GM18873 (cell line): Measurements from ENCODE around the gene EMILIN1.
"Not testable (repeated sequence)": the region's sequence is repeated elsewhere in the genome, so short reads cannot be mapped to it uniquely, and the experiment has no call there.

Experiments
- ATAC-seq: cut with Tn5 transposase; IDR thresholded peaks from one replicate; pipeline ENCODE4 v1.9.1; 2021; ENCODE audit warnings: mild to moderate bottlenecking, moderate library complexity, moderate number of reproducible peaks; ENCODE audit not compliant: unreplicated experiment, low FRiP score

EMILIN1 gene

DNA sequence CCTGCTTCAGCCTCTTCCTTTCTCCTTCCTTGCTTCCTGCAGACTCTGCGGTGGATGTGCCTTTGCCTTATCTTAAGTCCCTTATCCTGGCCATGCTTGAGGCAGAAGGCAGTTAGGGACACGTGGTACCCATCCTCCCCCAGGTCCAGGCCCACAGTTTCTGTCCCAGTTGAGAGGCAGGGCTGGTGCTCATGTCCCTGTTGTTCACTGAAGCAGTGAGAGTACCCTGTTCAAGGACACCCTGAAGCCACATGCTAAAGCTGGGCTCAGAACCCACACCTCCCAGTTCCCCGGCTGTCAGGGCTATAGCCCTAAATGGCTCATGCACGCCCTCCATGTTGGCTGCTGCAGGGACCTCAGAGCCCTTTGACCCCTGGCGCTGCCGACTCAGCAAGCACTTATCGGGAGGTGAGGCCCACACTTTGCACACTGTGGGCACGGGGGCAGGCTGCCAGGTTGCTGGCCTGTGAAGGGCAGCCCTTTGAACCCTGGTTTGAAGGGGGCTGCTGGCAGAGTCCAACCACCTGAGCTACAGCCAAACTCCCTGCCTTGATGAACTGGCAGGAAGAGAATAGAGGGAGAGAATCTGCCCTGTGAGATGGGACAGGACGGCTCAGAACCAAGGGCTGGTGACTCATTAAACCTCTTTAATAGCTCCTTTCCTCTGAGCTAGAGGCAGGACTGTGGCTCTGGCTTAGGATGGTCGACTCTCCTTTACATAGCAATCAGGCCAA lies 14.4 kb downstream of the EMILIN1 start:
- ATAC-seq = no peak

DNA sequence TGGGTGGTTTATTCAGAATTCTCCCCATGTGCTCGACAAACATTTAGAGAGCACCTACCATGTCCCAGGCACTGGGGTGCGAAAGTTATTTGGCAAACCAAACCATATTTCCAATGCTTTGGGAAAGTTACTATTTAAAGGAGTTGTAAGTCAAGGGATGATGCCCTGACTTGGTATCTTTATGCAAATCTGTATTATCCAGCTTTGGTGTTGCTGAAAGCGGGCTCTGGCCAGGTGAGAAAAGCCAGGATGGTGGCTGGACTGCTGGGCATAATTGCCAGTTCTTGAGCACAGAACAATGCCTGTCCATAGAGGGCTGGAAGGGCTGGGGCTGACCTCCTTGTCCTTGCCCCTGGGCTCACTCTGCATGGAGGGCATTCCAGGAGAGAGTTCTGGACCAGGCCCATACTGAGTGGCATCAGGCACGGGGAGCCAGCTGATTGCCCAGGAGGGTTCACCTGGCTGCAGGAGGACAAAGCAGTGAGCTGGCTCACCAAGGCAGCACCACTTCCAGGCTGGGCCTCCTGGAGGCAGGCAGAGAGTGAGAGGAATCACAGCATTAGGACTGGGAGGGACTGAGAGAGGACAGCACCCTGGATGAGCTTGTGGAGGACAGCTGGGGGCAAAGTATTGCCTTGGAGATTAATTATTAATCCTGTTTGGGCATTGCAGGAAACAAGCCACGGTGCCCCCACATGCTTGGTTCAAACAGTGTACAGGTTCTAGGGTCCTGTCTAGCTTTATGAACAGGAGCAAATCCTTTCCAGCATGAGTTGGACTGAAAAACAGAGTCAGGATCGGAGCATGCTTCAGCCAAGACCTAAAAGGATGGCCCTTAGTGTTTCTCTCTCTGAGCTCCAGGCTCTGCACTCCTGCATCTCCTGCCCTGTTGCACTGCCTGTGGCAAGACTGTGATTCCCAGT lies 15.3 kb downstream of the EMILIN1 start:
- ATAC-seq = no peak

DNA sequence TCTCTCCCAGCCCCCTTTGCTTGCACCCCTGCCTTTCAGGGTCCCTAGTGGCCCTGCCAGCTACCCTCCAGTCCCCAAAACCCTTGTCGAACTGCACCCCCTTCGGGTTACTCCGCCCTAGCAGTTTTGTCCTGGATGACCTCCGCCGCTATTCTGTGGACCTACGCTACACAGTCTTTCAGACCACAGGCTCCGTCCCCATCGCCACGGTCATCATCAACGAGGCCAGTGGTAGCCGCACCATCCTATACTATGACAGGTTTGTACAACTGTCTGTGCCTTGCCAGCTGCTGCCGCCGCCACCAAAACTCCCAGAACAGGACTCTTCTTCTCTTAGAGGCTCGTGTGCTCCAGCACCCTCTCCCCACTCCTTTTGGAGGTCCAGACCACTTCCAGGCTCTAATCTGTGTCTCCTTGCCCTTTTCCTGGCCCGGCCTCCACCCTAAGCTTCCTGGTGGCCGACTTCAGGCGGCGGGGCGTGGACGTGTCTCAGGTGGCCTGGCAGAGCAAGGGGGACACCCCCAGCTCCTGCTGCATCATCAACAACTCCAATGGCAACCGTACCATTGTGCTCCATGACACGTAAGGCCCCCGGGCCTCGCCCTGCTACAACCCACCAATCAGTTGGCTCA lies 16.1 kb downstream of the EMILIN1 start:
- no peak for ATAC-seq

DNA sequence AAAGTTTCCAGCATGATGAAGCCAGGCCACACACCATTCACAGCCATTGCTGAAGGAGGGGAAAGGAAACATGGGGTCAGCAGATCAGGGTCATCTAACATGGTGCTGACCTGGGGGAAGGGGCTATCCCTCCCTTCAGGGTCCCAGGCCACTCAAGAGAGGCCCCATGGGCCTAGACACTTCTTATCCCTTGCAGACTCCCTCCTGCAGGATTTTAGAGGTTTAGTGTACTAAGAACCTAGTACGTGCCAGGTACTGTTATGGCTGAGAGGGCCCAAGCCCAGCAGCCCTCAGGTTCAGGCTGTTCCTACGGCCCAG lies 17.0 kb downstream of the EMILIN1 start:
- no peak for ATAC-seq

DNA sequence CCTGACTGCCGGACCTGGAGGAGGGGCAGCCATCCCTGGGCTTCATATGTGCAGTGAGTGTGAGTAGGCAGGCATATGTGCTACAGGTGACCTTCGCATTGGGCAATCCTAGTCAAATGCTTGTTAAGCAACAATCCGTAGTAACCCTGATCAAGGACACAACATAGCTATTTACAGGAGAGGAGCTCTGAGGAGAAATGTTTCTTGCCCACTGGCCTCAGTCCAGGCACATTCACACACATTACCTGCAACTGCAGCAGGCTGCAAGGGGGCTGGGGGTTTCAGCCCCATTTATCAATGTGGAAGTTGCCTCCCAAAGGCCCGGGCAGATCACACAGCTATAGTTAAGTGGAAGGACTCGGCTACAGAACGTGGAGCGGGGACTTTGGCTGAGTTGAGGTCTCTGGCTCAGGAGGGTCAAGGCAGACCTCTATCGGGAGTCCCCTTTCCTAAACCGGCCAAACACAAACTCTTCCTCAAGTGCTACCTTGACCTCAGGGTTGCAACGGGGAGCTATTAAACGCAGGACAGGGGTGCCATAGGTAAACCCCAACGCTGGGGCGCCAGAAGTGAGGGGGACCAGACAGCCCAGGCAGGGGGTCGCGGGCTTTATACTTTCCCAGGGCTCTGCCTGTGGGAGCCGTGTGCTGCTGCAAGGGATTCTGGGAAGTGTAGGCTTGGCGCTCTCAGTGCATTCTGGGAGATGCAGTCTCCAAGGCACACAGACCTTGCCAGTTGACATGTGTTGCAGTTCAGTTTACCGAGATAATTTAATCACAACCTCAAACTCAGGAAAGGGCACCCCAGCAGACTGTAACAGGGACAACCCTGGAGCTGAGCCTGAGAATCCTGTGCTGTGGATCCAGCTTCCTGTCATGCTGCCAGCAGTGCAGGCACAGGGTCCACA lies 17.6 kb downstream of the EMILIN1 start:
- ATAC-seq = no peak

DNA sequence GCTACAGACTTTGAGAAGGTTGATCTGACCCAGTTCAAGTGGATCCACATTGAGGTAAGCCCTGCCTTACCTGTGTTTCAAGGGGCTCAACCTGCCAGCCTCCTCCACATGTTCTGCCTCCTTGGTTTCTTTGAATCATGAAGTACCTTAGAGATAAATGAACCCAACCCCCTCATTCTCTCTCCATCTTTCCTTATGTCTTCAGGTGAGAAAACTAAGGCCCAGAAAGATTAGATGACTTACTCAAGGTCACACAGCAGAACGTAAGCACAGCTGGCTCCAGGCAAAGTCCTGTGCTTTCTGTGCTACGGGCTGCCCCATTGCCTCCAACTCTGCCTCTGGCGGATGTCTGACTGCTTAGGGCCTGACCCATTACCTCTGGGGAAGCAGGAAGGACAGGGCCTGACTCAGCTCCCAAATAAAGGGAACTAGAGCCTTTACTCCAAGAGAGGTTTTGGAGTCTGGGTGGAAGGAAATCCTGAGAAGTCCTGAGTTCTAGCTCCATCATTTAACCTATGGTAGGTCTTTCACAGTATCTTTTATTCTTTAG lies 18.4 kb downstream of the EMILIN1 start:
- no peak for ATAC-seq

DNA sequence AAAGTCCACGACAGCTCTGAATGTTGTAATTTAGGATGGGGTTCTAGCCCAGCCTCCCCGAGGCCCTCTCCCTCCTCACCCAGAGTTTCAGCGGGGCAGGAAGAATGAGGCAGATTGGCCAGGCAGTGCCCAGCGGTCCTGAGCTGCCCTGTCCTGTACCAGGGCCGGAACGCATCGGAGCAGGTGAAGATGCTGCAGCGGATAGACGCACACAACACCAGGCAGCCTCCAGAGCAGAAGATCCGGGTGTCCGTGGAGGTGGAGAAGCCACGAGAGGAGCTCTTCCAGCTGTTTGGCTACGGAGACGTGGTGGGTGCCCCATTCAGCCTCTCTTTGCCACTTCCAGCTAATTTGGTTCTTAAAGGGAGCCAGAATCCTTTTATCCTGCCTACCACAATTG lies 18.9 kb downstream of the EMILIN1 start:
- ATAC-seq = no peak

DNA sequence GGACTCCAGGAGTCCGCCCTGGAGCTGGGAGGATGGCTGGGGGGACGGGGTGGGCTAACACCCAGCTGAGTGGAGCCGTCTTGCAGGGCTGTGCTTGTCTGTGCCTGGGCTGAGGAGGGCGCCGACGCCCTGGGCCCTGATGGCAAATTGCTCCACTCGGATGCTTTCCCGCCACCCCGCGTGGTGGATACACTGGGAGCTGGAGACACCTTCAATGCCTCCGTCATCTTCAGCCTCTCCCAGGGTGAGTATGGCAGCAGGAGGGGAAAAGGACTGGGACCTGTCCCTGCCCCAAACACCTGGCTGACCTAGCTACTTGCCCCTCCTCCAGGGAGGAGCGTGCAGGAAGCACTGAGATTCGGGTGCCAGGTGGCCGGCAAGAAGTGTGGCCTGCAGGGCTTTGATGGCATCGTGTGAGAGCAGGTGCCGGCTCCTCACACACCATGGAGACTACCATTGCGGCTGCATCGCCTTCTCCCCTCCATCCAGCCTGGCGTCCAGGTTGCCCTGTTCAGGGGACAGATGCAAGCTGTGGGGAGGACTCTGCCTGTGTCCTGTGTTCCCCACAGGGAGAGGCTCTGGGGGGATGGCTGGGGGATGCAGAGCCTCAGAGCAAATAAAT lies 21.0 kb downstream of the EMILIN1 start:
- no peak for ATAC-seq

DNA sequence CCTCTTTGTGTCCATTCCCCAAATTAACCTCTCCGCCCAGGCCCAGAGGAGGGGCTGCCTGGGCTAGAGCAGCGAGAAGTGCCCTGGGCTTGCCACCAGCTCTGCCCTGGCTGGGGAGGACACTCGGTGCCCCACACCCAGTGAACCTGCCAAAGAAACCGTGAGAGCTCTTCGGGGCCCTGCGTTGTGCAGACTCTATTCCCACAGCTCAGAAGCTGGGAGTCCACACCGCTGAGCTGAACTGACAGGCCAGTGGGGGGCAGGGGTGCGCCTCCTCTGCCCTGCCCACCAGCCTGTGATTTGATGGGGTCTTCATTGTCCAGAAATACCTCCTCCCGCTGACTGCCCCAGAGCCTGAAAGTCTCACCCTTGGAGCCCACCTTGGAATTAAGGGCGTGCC lies 21.6 kb downstream of the EMILIN1 start:
- ATAC-seq = no peak

DNA sequence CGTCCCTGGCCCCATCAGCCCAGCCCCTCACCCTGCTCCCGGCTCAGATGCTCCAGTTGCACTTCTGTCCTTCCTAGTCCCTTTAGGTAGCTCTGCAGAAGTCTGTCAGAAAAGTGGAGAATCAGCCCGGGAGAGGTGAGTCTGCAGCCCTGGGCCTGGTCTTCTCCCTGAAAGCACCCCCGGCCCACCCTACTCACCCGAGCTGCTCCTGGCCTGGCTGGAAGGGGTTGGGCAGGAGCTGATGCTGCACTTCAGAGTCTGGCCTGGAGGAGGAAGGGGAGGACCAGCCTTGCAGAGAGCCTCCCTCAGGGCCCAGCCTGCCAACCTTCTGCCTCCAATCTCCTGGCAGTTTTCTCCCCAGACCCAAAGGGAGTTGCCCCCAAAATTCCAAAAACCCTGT lies 23.9 kb downstream of the EMILIN1 start:
- no peak for ATAC-seq

DNA sequence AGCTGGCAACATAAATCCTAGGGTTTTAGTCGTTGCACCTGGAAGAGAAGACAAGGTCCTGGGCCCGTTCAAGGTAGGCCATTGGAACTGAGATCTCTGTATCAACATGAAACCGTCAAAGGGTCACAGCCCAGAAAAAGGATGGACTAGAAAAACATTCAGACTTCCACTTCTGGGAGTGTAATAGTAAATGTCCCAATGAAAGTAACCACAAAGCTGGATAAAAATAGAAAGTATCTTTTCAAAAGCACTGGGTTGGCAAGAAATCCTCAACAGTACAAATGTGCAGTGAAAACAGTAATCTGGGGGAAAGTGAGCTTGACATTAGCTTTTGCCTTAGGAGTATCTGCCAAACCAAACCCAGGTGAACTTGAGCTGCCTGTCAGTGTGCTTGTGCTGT lies 27.6 kb downstream of the EMILIN1 start:
- no peak for ATAC-seq

DNA sequence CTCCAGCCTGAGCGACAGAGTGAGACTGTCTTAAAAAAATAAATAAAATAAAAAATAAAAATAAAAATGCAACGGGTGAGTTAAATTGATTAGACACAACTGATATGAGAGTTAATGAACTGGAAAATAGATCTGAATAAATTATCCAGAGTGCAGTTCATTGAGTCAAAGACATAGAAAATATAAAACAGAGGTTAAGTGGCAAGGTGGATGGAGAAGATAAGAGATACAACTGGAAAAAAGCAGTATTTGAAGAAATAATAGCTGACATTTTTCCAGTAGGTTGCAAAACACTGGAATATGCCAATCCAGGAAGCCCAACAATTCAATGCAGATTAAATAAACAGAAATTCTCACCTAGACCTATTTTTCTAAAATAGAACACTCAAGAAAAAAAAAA lies 29.8 kb downstream of the EMILIN1 start:
- ATAC-seq = no peak

DNA sequence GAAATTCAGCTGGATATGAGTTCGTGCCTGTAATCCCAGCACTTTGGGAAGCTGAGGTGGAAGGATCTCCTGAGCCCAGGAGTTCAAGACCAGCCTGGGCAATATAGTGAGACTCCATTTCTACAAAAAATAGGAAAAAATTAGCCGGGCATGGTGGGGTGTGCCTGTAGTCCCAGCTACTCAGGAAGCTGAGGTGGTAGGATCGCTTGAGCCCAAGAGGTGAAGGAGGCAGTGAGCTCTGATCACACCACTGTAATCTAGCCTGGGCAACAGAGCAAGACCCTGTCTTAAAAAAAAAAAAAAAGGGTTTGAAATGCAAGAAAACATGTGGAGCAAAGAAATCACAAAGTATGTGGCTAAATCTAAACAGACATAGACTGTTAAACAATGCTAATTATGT lies 30.7 kb downstream of the EMILIN1 start:
- no peak for ATAC-seq

DNA sequence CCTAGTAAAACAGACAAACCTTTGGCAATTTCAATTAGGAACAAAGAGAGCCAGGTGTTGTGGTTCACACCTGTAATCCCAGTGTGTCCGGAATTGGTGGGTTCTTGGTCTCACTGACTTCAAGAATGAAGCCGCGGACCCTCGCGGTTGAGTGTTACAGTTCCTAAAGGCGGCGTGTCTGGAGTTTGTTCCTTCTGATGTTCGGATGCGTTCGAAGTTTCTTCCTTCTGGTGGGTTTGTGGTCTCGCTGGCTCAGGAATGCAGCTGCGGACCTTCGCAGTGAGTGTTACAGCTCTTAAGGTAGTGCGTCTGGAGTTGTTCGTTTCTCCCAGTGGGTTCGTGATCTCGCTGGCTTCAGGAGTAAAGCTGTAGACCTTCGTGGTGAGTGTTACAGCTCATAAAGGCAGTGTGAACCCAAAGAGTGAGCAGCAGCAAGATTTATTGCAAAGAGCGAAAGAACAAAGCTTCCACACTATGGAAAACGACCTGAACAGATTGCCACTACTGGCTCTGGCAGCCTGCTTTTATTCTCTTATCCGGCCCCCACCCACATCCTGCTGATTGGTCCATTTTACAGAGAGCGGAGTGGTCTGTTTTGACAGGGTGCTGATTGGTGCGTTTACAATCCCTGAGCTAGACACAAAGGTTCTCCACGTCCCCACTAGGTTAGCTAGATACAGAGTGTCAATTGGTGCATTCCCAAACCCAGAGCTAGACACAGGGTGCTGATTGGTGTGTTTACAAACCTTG lies 32.4 kb downstream of the EMILIN1 start:
- not testable (repeated sequence) for ATAC-seq

DNA sequence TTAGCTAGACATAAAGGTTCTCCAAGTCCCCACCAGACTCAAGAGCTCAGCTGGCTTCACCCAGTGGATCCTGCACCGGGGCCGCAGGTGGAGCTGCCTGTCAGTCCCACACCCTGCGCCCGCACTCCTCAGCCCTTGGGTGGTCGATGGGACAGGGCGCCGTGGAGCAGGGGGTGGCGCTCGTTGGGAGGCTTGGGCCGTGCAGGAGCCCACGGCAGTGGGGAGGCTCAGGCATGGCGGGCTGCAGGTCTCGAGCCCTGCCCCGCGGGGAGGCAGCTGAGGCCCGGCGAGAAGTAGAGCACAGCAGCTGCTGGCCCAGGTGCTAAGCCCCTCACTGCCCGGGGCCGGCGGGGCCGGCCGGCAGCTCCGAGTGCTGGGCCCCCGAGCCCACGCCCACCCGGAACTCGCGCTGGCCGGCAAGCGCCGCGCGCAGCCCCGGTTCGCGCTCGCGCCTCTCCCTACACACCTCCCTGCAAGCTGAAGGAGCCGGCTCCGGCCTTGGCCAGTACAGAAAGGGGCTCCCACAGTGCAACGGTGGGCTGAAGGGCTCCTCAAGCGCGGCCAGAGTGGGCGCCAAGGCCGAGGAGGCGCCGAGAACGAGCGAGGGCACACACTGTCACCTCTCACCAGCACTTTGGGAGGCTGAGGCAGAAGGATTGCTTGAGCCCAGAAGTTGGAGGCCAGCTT lies 33.1 kb downstream of the EMILIN1 start:
- not testable (repeated sequence) for ATAC-seq

DNA sequence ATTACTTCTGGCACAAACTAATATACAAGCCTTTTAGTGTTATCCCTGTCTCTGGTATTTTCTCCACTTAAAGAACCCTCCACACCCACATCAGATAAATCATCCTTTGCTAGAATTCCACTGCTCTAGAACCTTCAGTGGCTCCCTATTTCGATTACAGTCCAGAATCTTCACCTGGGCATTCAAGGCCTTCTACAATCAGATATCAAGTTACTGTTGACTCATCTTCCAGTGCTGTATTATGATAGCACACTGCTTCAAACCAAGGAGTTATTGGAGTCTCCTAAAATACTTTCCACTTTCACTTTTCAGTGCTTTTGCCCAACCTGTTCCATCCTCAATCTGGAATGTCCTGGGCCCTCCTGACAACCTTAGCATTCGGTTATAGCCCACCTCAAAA lies 37.1 kb downstream of the EMILIN1 start:
- ATAC-seq = no peak

DNA sequence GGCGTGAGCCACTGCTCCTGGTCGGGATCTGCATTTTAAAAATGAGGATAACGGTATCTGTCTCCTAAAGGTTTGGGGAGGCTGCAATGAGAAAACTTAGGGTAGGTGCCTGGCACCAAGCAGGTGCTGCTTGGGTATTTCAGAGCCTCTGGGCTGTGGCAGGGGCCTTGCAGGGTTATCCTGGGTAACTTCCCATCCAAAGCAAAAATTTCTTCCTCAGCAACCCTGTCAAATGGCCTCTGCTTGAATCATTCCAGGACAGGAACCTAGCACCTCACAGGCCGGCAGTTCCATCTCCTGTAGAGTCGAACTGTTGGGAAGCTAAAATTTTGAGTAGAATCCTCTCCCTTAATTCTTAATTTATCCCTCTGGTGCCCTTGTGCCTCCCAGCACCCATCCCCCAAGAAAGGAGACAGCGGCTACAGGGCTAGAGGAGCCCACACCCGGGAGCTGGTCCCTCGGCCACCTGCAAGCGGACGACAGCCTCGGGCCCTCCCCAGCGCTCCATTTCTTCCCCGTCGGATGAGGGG lies 39.6 kb downstream of the EMILIN1 start:
- ATAC-seq = no peak
